ENCODE measurements around the gene BPIFB1. TPM values are rescaled to one million over a fixed set of nuclear protein-coding genes. Genes with fewer than 3 reads are reported as not detected.

Gene BPIFB1
- total and polyA plus RNA-seq, 2 of the 13 experiments (the other 11 are each of a cell fraction or from before 2014, with no cell fraction given): 0.82 to 4.4 TPM

- Histone ChIP-seq H3K9me3 (ENCODE audit: low read length) (no peaks in the 10 kb centered on the region), H4K20me1 (ENCODE audit: insufficient read depth, low read length) (no peaks in the 10 kb centered on the region), H3K4me1 (ENCODE audit: insufficient read depth, low read length) (peaks cover 16% of the 10 kb centered on the region), H3K9ac (ENCODE audit: insufficient read depth, low read depth, low read length) (no peak overlapping the region), H3K27ac (ENCODE audit: extremely low read length, insufficient read depth, low read length) (no peak overlapping the region), H2AFZ (ENCODE audit: low read length) (no peak overlapping the region), H3K4me3 (replicated peaks in 1 of 3; ENCODE audit: insufficient read depth in 1 of 3, low read depth in 2 of 3, low read length in 3 of 3) (no peak overlapping the region), H3K79me2 (ENCODE audit: insufficient read depth, low read length) (no peaks in the 10 kb centered on the region), H3K36me3 (replicated peaks in 1 of 2; ENCODE audit: control insufficient read depth in 1 of 2, insufficient read depth in 2 of 2, low read length in 2 of 2) (peaks cover 0 to 4% of the 10 kb centered on the region in 2 experiments; a peak in 2 of 5 replicates), H3K27me3 (ENCODE audit: control insufficient read depth in 1 of 2, insufficient read depth in 2 of 2, low read length in 2 of 2) (no peaks in the 10 kb centered on the region), H3K4me2 (ENCODE audit: low read depth, low read length) (no peak overlapping the region)
- BruUV-seq (replicated peaks): no TSS peak
- POLR2A ChIA-PET: no interaction called here
- WGBS (ENCODE audit: low lambda C conversion rate): 91% methylated on average over 8 of the region's 8 CpGs
- FAIRE-seq: no peak
- ATAC-seq: no peak
- no peak for DNase-seq (ENCODE audit: low spot score)
- no peak for TF ChIP-seq MED13 (CRISPR knock-in tag; IDR thresholded peaks at IDR 0.05)
- TF ChIP-seq SNAPC2 (CRISPR knock-in tag; IDR thresholded peaks at IDR 0.05): no peak
- TF ChIP-seq E2F5 (CRISPR knock-in tag; conservative IDR thresholded peaks at IDR 0.05): no peak
- no peak for TF ChIP-seq NFKB2 (CRISPR knock-in tag; IDR thresholded peaks at IDR 0.05; ENCODE audit: borderline replicate concordance)
- no peak for TF ChIP-seq ZNF761 (CRISPR knock-in tag; conservative IDR thresholded peaks at IDR 0.05)
- TF ChIP-seq ZNF335 (CRISPR knock-in tag; IDR thresholded peaks at IDR 0.05): no peak
- no peak for TF ChIP-seq ZNF317 (CRISPR knock-in tag; IDR thresholded peaks at IDR 0.05)
- TF ChIP-seq ZNF362 (CRISPR knock-in tag; IDR thresholded peaks at IDR 0.05; ENCODE audit: borderline replicate concordance): no peak
- TF ChIP-seq ZNF513 (CRISPR knock-in tag; conservative IDR thresholded peaks at IDR 0.05): no peak
- TF ChIP-seq ZNF501 (CRISPR knock-in tag; IDR thresholded peaks at IDR 0.05): no peak
- no peak for TF ChIP-seq BRF2 (CRISPR knock-in tag; IDR thresholded peaks at IDR 0.05)
- TF ChIP-seq TRIM24 (CRISPR knock-in tag; IDR thresholded peaks at IDR 0.05): no peak
- TF ChIP-seq E2F1 (CRISPR knock-in tag; IDR thresholded peaks at IDR 0.05): no peak
- TF ChIP-seq MYC (CRISPR knock-in tag; IDR thresholded peaks at IDR 0.05; ENCODE audit: borderline replicate concordance): no peak
- TF ChIP-seq TCF7L2 (IDR thresholded peaks at IDR 0.05; ENCODE audit: low read depth, low read length): no peak
- no peak for TF ChIP-seq ZNF567 (CRISPR knock-in tag; IDR thresholded peaks at IDR 0.05; ENCODE audit: borderline replicate concordance)
- TF ChIP-seq MIER3 (CRISPR knock-in tag; IDR thresholded peaks at IDR 0.05; ENCODE audit: borderline replicate concordance): no peak
- CTCF ChIA-PET (ENCODE audit: low intra/inter-chr PET ratio, low total read pairs): no interaction called here
- intact Hi-C loops (cut with micrococcal nuclease; ENCODE audit: unreplicated experiment) (no loop called here), in situ Hi-C loops (cut with HindIII; ENCODE audit: extremely low pct_ligation_motif_present, low pct_unique_long_range_greater_than_20kb) (no loop called here)
These were observed 66.5 kb downstream of the BPIFB1 start for GRCh38 chr20:33349493-33349892.

All from HepG2 (cell line).